ENCODE results near the gene TKT. TPM values are rescaled to one million over a fixed set of nuclear protein-coding genes. Genes with fewer than 3 reads are reported as not detected.

TKT gene
- polyA plus RNA-seq, 2 of the 4 experiments (the other 2 are of a cell fraction), result 628 to 1,457 TPM

- H3K4me2 ChIP-seq, result no peak overlapping the region
- FAIRE-seq (no peak), ATAC-seq (no peak), DNase-seq (ENCODE audit: low read depth in 1 of 2, low spot score in 1 of 2) (no peak)
- H3K4me1 ChIP-seq, result no peaks in the 10 kb centered on the region
- no peak for TF ChIP-seq ELK1 (IDR thresholded peaks at IDR 0.05; ENCODE audit: low read depth, low read length)
- TF ChIP-seq, protein P1, sequence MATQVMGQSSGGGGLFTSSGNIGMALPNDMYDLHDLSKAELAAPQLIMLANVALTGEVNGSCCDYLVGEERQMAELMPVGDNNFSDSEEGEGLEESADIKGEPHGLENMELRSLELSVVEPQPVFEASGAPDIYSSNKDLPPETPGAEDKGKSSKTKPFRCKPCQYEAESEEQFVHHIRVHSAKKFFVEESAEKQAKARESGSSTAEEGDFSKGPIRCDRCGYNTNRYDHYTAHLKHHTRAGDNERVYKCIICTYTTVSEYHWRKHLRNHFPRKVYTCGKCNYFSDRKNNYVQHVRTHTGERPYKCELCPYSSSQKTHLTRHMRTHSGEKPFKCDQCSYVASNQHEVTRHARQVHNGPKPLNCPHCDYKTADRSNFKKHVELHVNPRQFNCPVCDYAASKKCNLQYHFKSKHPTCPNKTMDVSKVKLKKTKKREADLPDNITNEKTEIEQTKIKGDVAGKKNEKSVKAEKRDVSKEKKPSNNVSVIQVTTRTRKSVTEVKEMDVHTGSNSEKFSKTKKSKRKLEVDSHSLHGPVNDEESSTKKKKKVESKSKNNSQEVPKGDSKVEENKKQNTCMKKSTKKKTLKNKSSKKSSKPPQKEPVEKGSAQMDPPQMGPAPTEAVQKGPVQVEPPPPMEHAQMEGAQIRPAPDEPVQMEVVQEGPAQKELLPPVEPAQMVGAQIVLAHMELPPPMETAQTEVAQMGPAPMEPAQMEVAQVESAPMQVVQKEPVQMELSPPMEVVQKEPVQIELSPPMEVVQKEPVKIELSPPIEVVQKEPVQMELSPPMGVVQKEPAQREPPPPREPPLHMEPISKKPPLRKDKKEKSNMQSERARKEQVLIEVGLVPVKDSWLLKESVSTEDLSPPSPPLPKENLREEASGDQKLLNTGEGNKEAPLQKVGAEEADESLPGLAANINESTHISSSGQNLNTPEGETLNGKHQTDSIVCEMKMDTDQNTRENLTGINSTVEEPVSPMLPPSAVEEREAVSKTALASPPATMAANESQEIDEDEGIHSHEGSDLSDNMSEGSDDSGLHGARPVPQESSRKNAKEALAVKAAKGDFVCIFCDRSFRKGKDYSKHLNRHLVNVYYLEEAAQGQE (IDR thresholded peaks at IDR 0.05), result no peak
- TF ChIP-seq CBX8 (IDR thresholded peaks at IDR 0.05), result no peak
- TF ChIP-seq ZC3H11A (IDR thresholded peaks at IDR 0.05), result no peak
- TF ChIP-seq MAX (IDR thresholded peaks at IDR 0.05), result no peak
- no peak for TF ChIP-seq MAZ (IDR thresholded peaks at IDR 0.05; ENCODE audit: borderline replicate concordance, low read depth, low read length)
- TF ChIP-seq FOSL2 (IDR thresholded peaks at IDR 0.05), result no peak
- TF ChIP-seq FOSL2 (CRISPR knock-in tag; IDR thresholded peaks at IDR 0.05), result no peak
- TF ChIP-seq HDAC2 (IDR thresholded peaks at IDR 0.05), result no peak
- ChIA-PET POLR2A (no interaction called here), CTCF (no interaction called here)
- WGBS (ENCODE audit: missing lambda C conversion rate), result 97% methylated on average over 6 of the region's 7 CpGs
- no peak overlapping the region for H3K27ac ChIP-seq
- H3K4me3 ChIP-seq, result no peak overlapping the region
- no peaks in the 10 kb centered on the region for H3K9me3 ChIP-seq
Measured at GRCh38 chr3:53184701-53185100, 71.1 kb downstream of the TKT start.

DNA sequence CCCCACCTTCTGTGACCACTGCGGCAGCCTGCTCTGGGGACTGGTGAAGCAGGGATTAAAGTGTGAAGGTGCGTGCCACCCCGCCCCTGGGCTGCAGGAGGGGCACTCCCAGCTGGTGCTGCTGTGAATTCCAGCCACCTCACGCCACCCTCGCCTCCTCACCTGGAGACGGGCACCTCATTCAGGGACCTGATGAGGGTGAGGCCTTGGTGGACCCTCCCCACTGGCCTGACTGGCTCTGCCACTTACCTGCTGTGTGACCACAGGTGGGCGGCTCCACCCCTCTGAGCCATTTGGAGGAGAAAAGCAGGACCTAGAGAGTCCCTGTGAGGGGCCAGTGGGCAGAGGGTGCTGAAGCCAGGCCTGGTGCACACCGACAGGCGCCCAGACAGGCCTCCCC lies 72.3 kb downstream of the TKT start:
- TF ChIP-seq FOXS1 (CRISPR knock-in tag; IDR thresholded peaks at IDR 0.05) (no peak), RNF2 (IDR thresholded peaks at IDR 0.05; ENCODE audit: borderline replicate concordance, low read depth) (no peak), CHD2 (IDR thresholded peaks at IDR 0.05; ENCODE audit: low read length, partially characterized antibody) (no peak), JUN (IDR thresholded peaks at IDR 0.05) (no peak), PHF8 (IDR thresholded peaks at IDR 0.05; ENCODE audit: borderline replicate concordance, low read depth) (no peak), CEBPB (IDR thresholded peaks at IDR 0.05) (no peak), USF2 (IDR thresholded peaks at IDR 0.05) (no peak), NPAS2 (CRISPR knock-in tag; IDR thresholded peaks at IDR 0.05; ENCODE audit: borderline replicate concordance) (no peak), MAFK (IDR thresholded peaks at IDR 0.05; ENCODE audit: partially characterized antibody) (no peak), SMC3 (IDR thresholded peaks at IDR 0.05) (no peak), RARB (CRISPR knock-in tag; IDR thresholded peaks at IDR 0.05) (no peak), RFX5 (IDR thresholded peaks at IDR 0.05) (no peak), POLR2A (IDR thresholded peaks at IDR 0.05; ENCODE audit: low read length) (no peak)
- ATAC-seq (no peak), DNase-seq (ENCODE audit: low read depth in 1 of 2, low spot score in 1 of 2) (no peak), FAIRE-seq (no peak)
- CTCF ChIA-PET, result interaction anchor here (1.1 to 2.2 kb wide), 2 partner anchors 12 to 69 kb away, joined by 3 to 15 read pairs; no protein-coding TSS in a partner anchor
- no peaks in the 10 kb centered on the region for H3K4me1 ChIP-seq
- POLR2A ChIA-PET, result no interaction called here
- no peak overlapping the region for H3K27ac ChIP-seq
- H3K4me3 ChIP-seq, result no peak overlapping the region
- no peak overlapping the region for H3K4me2 ChIP-seq
- H3K9me3 ChIP-seq, result no peaks in the 10 kb centered on the region
- 90% methylated on average over 7 of the region's 9 CpGs for WGBS (ENCODE audit: missing lambda C conversion rate)

Measured in A549 (cell line).